ENCODE results near the gene FREM1. TPM values are rescaled to one million over a fixed set of nuclear protein-coding genes. Genes with fewer than 3 reads are reported as not detected.

The FREM1 gene
- total RNA-seq, 2 experiments from 2014 or later: not detected

- Mint-ChIP-seq H3K27me3 (ENCODE audit: low read depth) (peaks cover 2% of the 10 kb centered on the region), H3K4me1 (ENCODE audit: low read depth) (no peaks in the 10 kb centered on the region), H3K36me3 (ENCODE audit: low read depth) (no peaks in the 10 kb centered on the region), H3K4me3 (no peak overlapping the region), H3K27ac (no peak overlapping the region), H3K9me3 (ENCODE audit: insufficient read depth) (no peaks in the 10 kb centered on the region)
- ATAC-seq (no peak), DNase-seq (no peak)
- POLR2A ChIA-PET: no interaction called here
- CTCF ChIA-PET: no interaction called here
Observed at GRCh38 chr9:14730461-14730898, 179.7 kb downstream of the FREM1 start.

- ChIA-PET CTCF (interaction anchor here (1.1 kb wide), 1 partner anchor 9 kb away, joined by 3 read pairs; no protein-coding TSS in a partner anchor), POLR2A (no interaction called here)
- Mint-ChIP-seq H3K4me3 (no peak overlapping the region), H3K4me1 (ENCODE audit: low read depth) (no peaks in the 10 kb centered on the region), H3K9me3 (ENCODE audit: insufficient read depth) (no peaks in the 10 kb centered on the region), H3K27me3 (ENCODE audit: low read depth) (peaks cover 9% of the 10 kb centered on the region), H3K27ac (no peak overlapping the region), H3K36me3 (ENCODE audit: low read depth) (no peaks in the 10 kb centered on the region)
- no peak for DNase-seq
- no peak for ATAC-seq
Observed at GRCh38 chr9:14723301-14723700, 186.9 kb downstream of the FREM1 start.

DNA sequence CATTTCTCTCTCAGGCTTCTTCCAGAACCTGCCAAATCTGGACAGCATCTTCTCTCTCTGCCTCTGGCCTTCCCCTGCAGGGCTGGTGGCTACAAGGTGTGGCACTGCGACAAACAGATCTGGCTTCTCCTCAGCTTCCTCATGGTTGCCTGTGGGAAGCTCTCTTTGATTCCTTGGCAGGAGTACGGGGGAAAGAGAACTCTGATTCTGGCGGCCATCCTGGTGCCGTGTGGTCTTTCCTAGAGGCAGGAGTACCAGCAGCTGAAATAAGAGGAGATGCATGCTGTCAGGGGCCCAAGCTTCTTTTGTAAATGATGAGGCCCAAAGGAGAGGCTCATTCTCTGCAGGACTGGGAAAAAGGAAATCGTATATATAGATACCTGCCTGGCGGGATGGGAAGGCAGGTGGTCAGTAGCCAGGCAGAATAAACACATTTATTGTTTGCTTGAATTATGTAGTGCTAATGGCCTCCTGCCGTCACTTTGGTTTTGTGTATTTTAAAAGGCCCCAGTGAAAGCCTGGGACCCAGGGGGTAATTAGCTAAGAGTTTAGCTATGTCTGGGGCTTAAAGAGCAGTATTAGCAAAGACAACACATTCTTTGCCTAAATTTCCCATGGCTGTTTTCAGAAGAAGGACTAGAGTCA is 187.7 kb downstream of the FREM1 start, which contains the start of gene CER1:
CER1 (minus strand) TSS at position 343 of the 645 bp plus-strand sequence; CDS start at position 282, 61 bp downstream.
- no peaks in the 10 kb centered on the region for H3K4me1 Mint-ChIP-seq (ENCODE audit: low read depth)
- ATAC-seq (no peak), DNase-seq (no peak)
- CTCF ChIA-PET: interaction anchor here (1.1 kb wide), 1 partner anchor 10 kb away, joined by 3 read pairs; no protein-coding TSS in a partner anchor
- H3K27ac Mint-ChIP-seq: no peak within 1 kb of the TSS
- POLR2A ChIA-PET: no interaction called here
- no peaks in the 10 kb centered on the region for H3K36me3 Mint-ChIP-seq (ENCODE audit: low read depth)
- no peaks in the 10 kb centered on the region for H3K9me3 Mint-ChIP-seq (ENCODE audit: insufficient read depth)
- peaks cover 11% of the 10 kb centered on the region for H3K27me3 Mint-ChIP-seq (ENCODE audit: low read depth)
- H3K4me3 Mint-ChIP-seq: no peak within 1 kb of the TSS

- no peak overlapping the region for H3K4me3 Mint-ChIP-seq
- CTCF ChIA-PET: interaction anchor here (0.6 kb wide), 1 partner anchor 1069 kb away, joined by 4 read pairs; no protein-coding TSS in a partner anchor
- H3K9me3 Mint-ChIP-seq (ENCODE audit: insufficient read depth): no peaks in the 10 kb centered on the region
- no peaks in the 10 kb centered on the region for H3K4me1 Mint-ChIP-seq (ENCODE audit: low read depth)
- ATAC-seq (no peak), DNase-seq (no peak)
- H3K27me3 Mint-ChIP-seq (ENCODE audit: low read depth): peaks cover 11% of the 10 kb centered on the region
- POLR2A ChIA-PET: no interaction called here
- H3K36me3 Mint-ChIP-seq (ENCODE audit: low read depth): no peaks in the 10 kb centered on the region
- no peak overlapping the region for H3K27ac Mint-ChIP-seq
Observed at GRCh38 chr9:14719231-14719923, 190.9 kb downstream of the FREM1 start.

GRCh38 chr9:14715102-14715501 is 195.1 kb downstream of the FREM1 start:
- Mint-ChIP-seq H3K27me3 (ENCODE audit: low read depth) (peaks cover 21% of the 10 kb centered on the region), H3K36me3 (ENCODE audit: low read depth) (no peaks in the 10 kb centered on the region), H3K4me1 (ENCODE audit: low read depth) (no peaks in the 10 kb centered on the region), H3K4me3 (no peak overlapping the region), H3K9me3 (ENCODE audit: insufficient read depth) (no peaks in the 10 kb centered on the region), H3K27ac (no peak overlapping the region)
- DNase-seq (no peak), ATAC-seq (no peak)
- CTCF ChIA-PET: no interaction called here
- POLR2A ChIA-PET: no interaction called here

GRCh38 chr9:14713187-14713767 is 197.0 kb downstream of the FREM1 start:
- peaks cover 18% of the 10 kb centered on the region for H3K27me3 Mint-ChIP-seq (ENCODE audit: low read depth)
- no peak overlapping the region for H3K27ac Mint-ChIP-seq
- no peaks in the 10 kb centered on the region for H3K4me1 Mint-ChIP-seq (ENCODE audit: low read depth)
- no peak for DNase-seq
- ChIA-PET CTCF (no interaction called here), POLR2A (no interaction called here)
- H3K36me3 Mint-ChIP-seq (ENCODE audit: low read depth): no peaks in the 10 kb centered on the region
- no peaks in the 10 kb centered on the region for H3K9me3 Mint-ChIP-seq (ENCODE audit: insufficient read depth)
- ATAC-seq: no peak
- H3K4me3 Mint-ChIP-seq: no peak overlapping the region

- Mint-ChIP-seq H3K4me1 (ENCODE audit: low read depth) (no peaks in the 10 kb centered on the region), H3K9me3 (ENCODE audit: insufficient read depth) (peaks cover 13% of the 10 kb centered on the region), H3K36me3 (ENCODE audit: low read depth) (no peaks in the 10 kb centered on the region), H3K27me3 (ENCODE audit: low read depth) (peaks cover 24% of the 10 kb centered on the region), H3K4me3 (no peak overlapping the region), H3K27ac (no peak overlapping the region)
- ChIA-PET CTCF (no interaction called here), POLR2A (interaction anchor here (0.6 kb wide), 1 partner anchor 30 kb away, joined by 5 read pairs; no protein-coding TSS in a partner anchor)
- no peak for ATAC-seq
- DNase-seq: no peak
Observed at GRCh38 chr9:14710804-14711203, 199.4 kb downstream of the FREM1 start.

DNA sequence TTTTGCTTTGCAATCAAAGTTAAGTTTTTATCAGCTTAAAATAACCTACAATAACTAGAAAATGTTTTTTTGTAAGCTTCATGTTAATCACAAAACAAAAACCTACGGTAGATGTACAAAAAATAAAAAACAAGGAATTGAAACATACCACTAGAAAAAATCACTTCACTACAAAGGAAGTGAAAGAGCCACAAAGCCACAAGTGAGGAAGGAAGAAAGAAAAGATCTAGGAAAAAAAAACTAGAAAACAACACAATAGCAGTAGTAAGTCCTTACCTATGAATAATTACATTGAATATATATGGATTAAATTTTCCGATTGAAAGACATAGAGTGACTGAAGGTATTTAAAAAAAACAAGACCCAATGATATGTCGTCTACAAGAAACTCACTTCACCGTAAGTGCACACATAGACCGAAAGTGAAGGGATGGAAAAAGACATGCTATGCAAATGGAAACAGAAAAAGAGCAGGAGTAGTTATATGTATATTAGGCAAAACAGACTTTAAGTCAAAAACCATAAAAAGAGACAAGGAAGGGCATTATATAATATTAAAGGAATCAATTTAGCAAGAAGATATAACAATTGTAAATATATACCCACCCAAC is 203.6 kb downstream of the FREM1 start:
- peaks cover 22% of the 10 kb centered on the region for H3K27me3 Mint-ChIP-seq (ENCODE audit: low read depth)
- DNase-seq: no peak
- CTCF ChIA-PET: no interaction called here

GRCh38 chr9:14705079-14705478 is 205.1 kb downstream of the FREM1 start:
- ATAC-seq (no peak), DNase-seq (no peak)
- Mint-ChIP-seq H3K27me3 (ENCODE audit: low read depth) (peaks cover 15% of the 10 kb centered on the region), H3K36me3 (ENCODE audit: low read depth) (no peaks in the 10 kb centered on the region), H3K9me3 (ENCODE audit: insufficient read depth) (peaks cover 23% of the 10 kb centered on the region), H3K27ac (no peak overlapping the region), H3K4me1 (ENCODE audit: low read depth) (no peaks in the 10 kb centered on the region), H3K4me3 (no peak overlapping the region)
- POLR2A ChIA-PET: no interaction called here
- CTCF ChIA-PET: interaction anchor here (1.4 kb wide), 1 partner anchor 18 kb away, joined by 3 read pairs; no protein-coding TSS in a partner anchor

More for the DNA sequence above, 203.6 kb downstream of the FREM1 start:
- POLR2A ChIA-PET: no interaction called here
- Mint-ChIP-seq H3K4me1 (ENCODE audit: low read depth) (no peaks in the 10 kb centered on the region), H3K27ac (no peak overlapping the region), H3K9me3 (ENCODE audit: insufficient read depth) (peaks cover 23% of the 10 kb centered on the region), H3K36me3 (ENCODE audit: low read depth) (no peaks in the 10 kb centered on the region), H3K4me3 (no peak overlapping the region)
- ATAC-seq: no peak

- Mint-ChIP-seq H3K27ac (no peak overlapping the region), H3K4me3 (no peak overlapping the region), H3K36me3 (ENCODE audit: low read depth) (no peaks in the 10 kb centered on the region), H3K9me3 (ENCODE audit: insufficient read depth) (peaks cover 23% of the 10 kb centered on the region), H3K27me3 (ENCODE audit: low read depth) (peaks cover 13% of the 10 kb centered on the region), H3K4me1 (ENCODE audit: low read depth) (no peaks in the 10 kb centered on the region)
- ChIA-PET POLR2A (no interaction called here), CTCF (no interaction called here)
- no peak for ATAC-seq
- DNase-seq: no peak
Observed at GRCh38 chr9:14704281-14704680, 205.9 kb downstream of the FREM1 start.

DNA sequence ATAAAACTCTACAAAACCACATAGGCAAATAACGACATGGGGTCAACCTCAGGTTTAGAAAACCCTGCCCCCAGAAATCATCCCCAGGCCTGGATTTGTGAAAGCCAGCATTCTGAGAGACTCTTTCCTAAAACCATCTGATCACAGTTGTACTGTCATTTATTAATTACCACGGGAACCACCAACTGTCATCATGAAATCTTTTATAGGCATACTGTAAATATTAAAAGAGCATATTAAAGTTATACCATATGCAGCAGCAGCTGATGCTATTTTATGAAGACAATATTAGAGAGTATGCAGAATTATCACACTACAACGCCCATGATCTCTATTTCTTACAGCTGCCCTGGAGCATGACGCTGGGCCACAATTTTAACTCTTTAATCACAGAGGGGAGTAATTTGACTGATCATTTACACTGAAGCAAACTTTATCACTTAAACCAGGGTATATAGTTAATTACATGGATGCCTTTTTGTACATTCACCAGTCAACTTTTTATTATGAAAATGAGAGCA is 208.0 kb downstream of the FREM1 start:
- no peaks in the 10 kb centered on the region for H3K4me1 Mint-ChIP-seq (ENCODE audit: low read depth)
- ATAC-seq: no peak
- CTCF ChIA-PET: no interaction called here
- no peak overlapping the region for H3K27ac Mint-ChIP-seq
- DNase-seq: no peak
- H3K27me3 Mint-ChIP-seq (ENCODE audit: low read depth): peaks cover 8% of the 10 kb centered on the region
- no peaks in the 10 kb centered on the region for H3K36me3 Mint-ChIP-seq (ENCODE audit: low read depth)
- H3K4me3 Mint-ChIP-seq: no peak overlapping the region
- POLR2A ChIA-PET: no interaction called here
- H3K9me3 Mint-ChIP-seq (ENCODE audit: insufficient read depth): peaks cover 18% of the 10 kb centered on the region

Data from activated CD8-positive, alpha-beta T cell treated with anti-CD3 and anti-CD28 coated beads, Interleukin-2, amount 10 ng/mL, durations not matched to agents 7 days and 5 days (primary cell).